Fibroblast of skin of scalp (primary cell): ENCODE measurements around the gene WASF2.
"Not testable (repeated sequence)": the region's sequence is repeated elsewhere in the genome, so short reads cannot be mapped to it uniquely, and the experiment has no call there.

ENCODE experiments used
- DNase-seq: peaks from one replicate; pipeline ENCODE4 v3.0.0-alpha.2; 2013

WASF2 gene

GRCh38 chr1:27394282-27394658 is 95.7 kb downstream of the WASF2 start:
- no peak for DNase-seq

GRCh38 chr1:27393641-27394281 is 96.2 kb downstream of the WASF2 start:
- DNase-seq: no peak

GRCh38 chr1:27392778-27393635 is 97.0 kb downstream of the WASF2 start:
- DNase-seq: no peak

- peak; percentile 93 for DNase-seq
Observed at GRCh38 chr1:27392096-27392777, 97.7 kb downstream of the WASF2 start, which contains the start of gene GPR3. Gene GPR3 (plus strand): TSS chr1:27392622. CDS start chr1:27393799, 1,177 bp downstream.

- peak; percentile 52 for DNase-seq
Observed at GRCh38 chr1:27391511-27392095, 98.4 kb downstream of the WASF2 start.

GRCh38 chr1:27388337-27389005 is 101.5 kb downstream of the WASF2 start:
- peak; percentile 38 for DNase-seq

- DNase-seq: not testable (repeated sequence)
Observed at GRCh38 chr1:27384797-27385196, 105.2 kb downstream of the WASF2 start.

GRCh38 chr1:27383661-27384060 is 106.3 kb downstream of the WASF2 start:
- no peak for DNase-seq

- no peak for DNase-seq
Observed at GRCh38 chr1:27383039-27383605, 106.8 kb downstream of the WASF2 start, which contains the start of gene CD164L2. Gene CD164L2 (minus strand): TSS chr1:27383333. CDS start chr1:27383239, 94 bp downstream.

GRCh38 chr1:27381969-27382762 is 107.8 kb downstream of the WASF2 start:
- DNase-seq: no peak

GRCh38 chr1:27380766-27381733 is 108.9 kb downstream of the WASF2 start:
- DNase-seq: no peak

GRCh38 chr1:27380224-27380623 is 109.7 kb downstream of the WASF2 start:
- no peak for DNase-seq

- no peak for DNase-seq
Observed at GRCh38 chr1:27379564-27380122, 110.3 kb downstream of the WASF2 start.

GRCh38 chr1:27377760-27378495 is 112.0 kb downstream of the WASF2 start:
- no peak for DNase-seq

GRCh38 chr1:27374362-27375086 is 115.4 kb downstream of the WASF2 start, which contains the start of gene FCN3:
Gene FCN3 (minus strand): TSS chr1:27374824. CDS start chr1:27374818, 6 bp downstream.
- no peak for DNase-seq

GRCh38 chr1:27372808-27373690 is 116.9 kb downstream of the WASF2 start:
- DNase-seq: peak; percentile 22
